Skeletal muscle tissue (tissue), 4 donors: Measurements from ENCODE around the gene EXOC3L2. TPM values are rescaled to one million over a fixed set of nuclear protein-coding genes. Genes with fewer than 3 reads are reported as not detected.
"Not testable (repeated sequence)": the region's sequence is repeated elsewhere in the genome, so short reads cannot be mapped to it uniquely, and the experiment has no call there.

Source experiments
- H3K27ac ChIP-seq: one replicate; pipeline ENCODE4 v1.7.0; 2013; ENCODE audit warnings: mild to moderate bottlenecking, low read depth, low read length, inconsistent platforms
- H3K27me3 ChIP-seq, 3 donors: one replicate each; pipeline ENCODE4 v1.7.0; 2013; ENCODE audit warnings: low read length in 3 of 3; ENCODE audit not compliant: control insufficient read depth in 3 of 3, insufficient read depth in 3 of 3
- H3K36me3 ChIP-seq, 3 donors: one replicate each; pipeline ENCODE4 v1.7.0; 2013; ENCODE audit warnings: low read length in 3 of 3; ENCODE audit not compliant: control insufficient read depth in 3 of 3, insufficient read depth in 3 of 3
- H3K4me1 ChIP-seq, 3 donors: one replicate each; pipeline ENCODE4 v1.7.0; 2013; ENCODE audit warnings: low read length in 3 of 3, mild to moderate bottlenecking in 3 of 3; ENCODE audit not compliant: control insufficient read depth in 3 of 3, insufficient read depth in 3 of 3
- H3K4me3 ChIP-seq, 3 donors: one replicate each; pipeline ENCODE4 v1.7.0; 2013; ENCODE audit warnings: low read length in 3 of 3
- H3K9ac ChIP-seq, 3 donors: one replicate each; pipeline ENCODE4 v1.7.0; 2013; ENCODE audit warnings: low read length in 3 of 3, mild to moderate bottlenecking in 3 of 3, moderate library complexity in 2 of 3, low read depth in 1 of 3
- H3K9me3 ChIP-seq, 3 donors: one replicate each; pipeline ENCODE4 v1.7.0; 2013; ENCODE audit warnings: low read length in 3 of 3; ENCODE audit not compliant: control insufficient read depth in 3 of 3
- total RNA-seq: library from RNA; depleted of rRNA; stranded (reverse); fragments of >200 nt; gene quantifications from one replicate; pipeline ENCODE4 v1.2.3, GENCODE V29; 2014
- donor health status: Osteomylitis.

The EXOC3L2 gene
- total RNA-seq, 1 donor from 2014 or later, result 2.1 TPM

DNA sequence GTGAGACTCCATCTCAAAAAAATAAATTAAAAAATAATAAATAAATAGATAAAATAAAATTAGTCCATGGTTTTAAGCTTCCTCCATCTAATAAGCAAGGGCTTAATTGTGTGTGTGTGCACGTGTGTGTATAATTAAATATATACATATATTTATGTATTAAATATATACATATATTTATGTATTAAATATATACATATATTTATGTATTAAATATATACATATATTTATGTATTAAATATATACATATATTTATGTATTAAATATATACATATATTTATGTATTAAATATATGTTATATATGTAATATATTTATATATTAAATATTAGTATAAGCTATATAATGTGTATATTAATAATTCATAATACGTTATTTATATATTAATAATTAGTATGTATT, 16.2 kb downstream of the EXOC3L2 start:
- not testable (repeated sequence) for H3K9me3 ChIP-seq, H3K9ac ChIP-seq, H3K4me1 ChIP-seq, H3K36me3 ChIP-seq, H3K27ac ChIP-seq, H3K4me3 ChIP-seq
- H3K27me3 ChIP-seq, result peaks cover 9 to 23% (median 15%) of the 10 kb centered on the region in 3 donors

DNA sequence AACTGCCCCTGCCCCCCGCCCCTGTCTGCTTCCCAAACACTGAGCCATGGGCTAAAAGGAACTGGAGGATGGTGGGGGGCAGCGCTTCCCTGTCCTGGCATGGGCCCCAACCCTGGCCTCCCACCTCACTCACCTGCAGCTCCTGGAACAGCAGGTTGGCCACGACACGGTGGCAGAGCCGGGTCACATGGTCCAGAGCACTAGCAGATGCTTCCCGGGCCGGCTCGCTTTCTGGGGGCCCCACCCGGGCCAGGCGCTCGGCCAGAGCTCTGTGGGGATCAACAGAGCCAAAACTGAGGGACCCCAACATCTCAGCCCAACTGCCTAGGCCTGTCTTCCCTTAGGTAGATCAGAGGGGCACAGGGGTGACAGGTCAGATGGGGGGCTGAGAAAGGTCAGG, 20.6 kb downstream of the EXOC3L2 start:
- no peak overlapping the region for H3K27ac ChIP-seq
- no peak overlapping the region for H3K9ac ChIP-seq
- H3K27me3 ChIP-seq, result peaks cover under 1 to 22% (median 7%) of the 10 kb centered on the region in 3 donors
- no peaks in the 10 kb centered on the region for H3K9me3 ChIP-seq
- no peak overlapping the region for H3K4me3 ChIP-seq
- H3K4me1 ChIP-seq, result no peaks in the 10 kb centered on the region
- H3K36me3 ChIP-seq, result no peaks in the 10 kb centered on the region

DNA sequence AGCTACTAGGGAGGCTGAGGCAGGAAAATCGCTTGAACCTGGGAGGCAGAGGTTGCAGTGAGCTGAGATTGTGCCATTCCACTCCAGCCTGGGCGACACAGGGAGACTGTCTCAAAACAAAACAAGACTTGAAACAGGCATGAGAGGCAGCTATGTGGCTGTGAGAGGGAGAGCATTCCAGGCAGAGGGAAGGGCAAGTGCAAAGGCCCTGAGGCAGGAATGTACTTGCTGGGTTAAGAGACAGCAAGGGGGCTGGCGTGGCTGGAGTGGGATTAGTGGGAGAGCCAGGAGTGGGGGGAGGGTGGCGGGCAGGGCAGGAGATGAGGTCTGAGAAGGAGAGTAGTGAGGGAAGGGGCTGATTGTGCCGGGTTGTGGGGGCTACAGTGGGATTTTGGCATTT, 21.3 kb downstream of the EXOC3L2 start:
- H3K27me3 ChIP-seq, result peaks cover 5 to 22% (median 8%) of the 10 kb centered on the region in 3 donors
- no peak overlapping the region for H3K4me3 ChIP-seq
- H3K4me1 ChIP-seq, result no peaks in the 10 kb centered on the region
- no peak overlapping the region for H3K9ac ChIP-seq
- H3K36me3 ChIP-seq, result no peaks in the 10 kb centered on the region
- no peak overlapping the region for H3K27ac ChIP-seq
- H3K9me3 ChIP-seq, result no peaks in the 10 kb centered on the region

DNA sequence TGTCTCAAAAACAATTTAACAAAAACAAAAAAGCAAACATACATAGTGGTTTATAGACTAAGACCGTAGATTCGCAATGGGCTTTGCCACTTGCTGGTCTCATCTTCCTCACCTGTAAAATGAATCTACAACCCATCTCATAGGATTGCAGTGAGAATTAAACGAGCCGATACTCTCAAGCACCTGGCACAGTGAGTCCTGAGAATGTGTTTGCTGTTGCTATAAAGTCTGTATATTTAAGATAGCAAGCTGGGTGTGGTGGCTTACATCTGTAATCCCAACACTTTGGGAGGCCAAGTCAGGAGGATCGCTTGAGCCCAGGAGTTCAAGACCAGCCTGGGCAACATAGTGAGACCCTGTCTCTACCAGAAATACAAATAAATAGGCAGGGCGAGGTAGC, 22.5 kb downstream of the EXOC3L2 start:
- H3K27ac ChIP-seq, result no peak overlapping the region
- no peaks in the 10 kb centered on the region for H3K36me3 ChIP-seq
- peaks cover 0 to under 1% (median 0%) of the 10 kb centered on the region in 3 donors for H3K4me1 ChIP-seq
- H3K9ac ChIP-seq, result no peak overlapping the region
- no peak overlapping the region for H3K4me3 ChIP-seq
- H3K9me3 ChIP-seq, result no peaks in the 10 kb centered on the region
- H3K27me3 ChIP-seq, result peaks cover 13 to 27% (median 17%) of the 10 kb centered on the region in 3 donors

DNA sequence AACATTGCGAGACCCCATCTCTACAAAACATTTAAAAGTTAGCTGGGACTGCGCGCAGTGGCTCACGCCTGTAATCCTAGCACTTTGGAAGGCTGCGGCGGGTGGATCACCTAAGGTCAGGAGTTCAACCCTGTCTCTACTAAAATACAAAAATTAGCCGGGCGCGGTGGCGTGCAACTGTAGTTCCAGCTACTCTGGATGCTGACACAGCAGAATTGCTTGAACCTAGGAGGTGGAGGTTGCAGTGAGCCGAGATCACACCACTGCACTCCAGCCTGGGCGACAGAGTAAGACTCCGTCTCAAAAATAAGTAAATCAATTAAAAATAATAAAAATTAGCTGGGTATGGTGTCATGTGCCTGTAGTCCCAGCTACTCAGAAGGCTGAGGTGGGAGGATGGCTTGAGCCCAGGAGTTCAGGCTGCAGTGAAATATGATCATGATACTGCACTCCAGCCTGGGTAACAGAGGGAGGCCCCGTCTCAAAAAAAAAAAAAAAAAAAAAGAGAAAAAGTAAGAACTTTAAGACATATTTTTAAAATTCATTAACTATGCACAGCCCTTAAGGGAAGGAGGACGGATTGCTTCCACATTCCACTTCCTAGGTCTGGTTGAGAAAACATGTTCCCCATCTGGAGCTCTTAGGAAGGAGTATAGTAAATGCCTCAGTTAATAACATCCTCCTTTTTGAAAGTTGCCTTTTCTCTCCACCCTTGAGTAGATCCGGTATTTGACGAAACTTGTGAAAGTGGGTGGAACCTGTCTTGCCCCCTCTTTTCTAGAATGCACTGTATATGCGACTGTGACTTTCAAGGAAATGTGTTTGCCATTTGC, 26.1 kb downstream of the EXOC3L2 start:
- Histone ChIP-seq H3K4me3 (no peak overlapping the region), H3K9ac (no peak overlapping the region), H3K9me3 (no peaks in the 10 kb centered on the region), H3K4me1 (peaks cover 4 to 6% (median 6%) of the 10 kb centered on the region in 3 donors), H3K27me3 (peaks cover 34 to 48% (median 37%) of the 10 kb centered on the region in 3 donors), H3K36me3 (no peaks in the 10 kb centered on the region), H3K27ac (no peak overlapping the region)

DNA sequence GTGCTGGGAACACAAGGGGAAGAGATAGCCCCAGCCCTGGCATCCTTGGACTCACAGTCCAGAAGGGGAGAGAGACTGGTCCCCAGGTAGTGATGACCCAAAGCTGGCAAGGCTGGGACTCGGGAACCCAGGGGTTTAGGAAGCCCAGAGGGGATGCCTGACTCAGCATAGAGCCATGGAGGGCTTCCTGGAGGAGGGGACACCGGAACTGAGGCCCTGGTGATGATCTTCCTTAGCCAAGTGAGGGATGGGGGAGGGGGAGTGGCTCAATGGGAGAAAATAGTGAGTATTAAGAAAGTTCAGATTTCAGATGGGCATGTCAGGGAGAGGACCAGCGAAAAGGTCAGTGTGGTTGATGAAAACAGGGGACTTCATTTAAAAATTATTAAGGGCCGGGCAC, 26.8 kb downstream of the EXOC3L2 start:
- peaks cover 34 to 47% (median 37%) of the 10 kb centered on the region in 3 donors for H3K27me3 ChIP-seq
- no peak overlapping the region for H3K9ac ChIP-seq
- H3K36me3 ChIP-seq, result no peaks in the 10 kb centered on the region
- H3K27ac ChIP-seq, result no peak overlapping the region
- no peaks in the 10 kb centered on the region for H3K9me3 ChIP-seq
- no peak overlapping the region for H3K4me3 ChIP-seq
- H3K4me1 ChIP-seq, result peaks cover 4 to 6% (median 6%) of the 10 kb centered on the region in 3 donors

DNA sequence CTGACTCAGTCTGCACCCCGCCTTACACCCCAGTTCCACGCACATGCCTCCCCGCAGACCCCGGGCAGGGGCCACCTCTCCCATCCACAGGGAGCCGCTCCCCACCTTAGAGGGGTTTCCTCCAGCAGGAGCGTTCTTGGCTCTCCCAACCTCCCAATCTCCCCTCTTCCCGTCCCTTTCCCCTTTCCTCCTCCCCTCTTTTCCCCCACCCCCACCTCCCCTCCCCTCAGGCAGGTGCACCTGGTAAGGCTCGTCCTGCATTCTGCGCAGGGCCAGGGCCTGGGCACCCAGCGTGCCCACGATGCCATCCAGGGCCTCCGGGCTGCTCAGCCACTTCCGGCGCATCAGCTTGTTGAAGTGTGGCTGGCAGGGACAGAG, 27.3 kb downstream of the EXOC3L2 start:
- no peak overlapping the region for H3K9ac ChIP-seq
- H3K9me3 ChIP-seq, result no peaks in the 10 kb centered on the region
- H3K27ac ChIP-seq, result no peak overlapping the region
- no peak overlapping the region for H3K4me3 ChIP-seq
- H3K27me3 ChIP-seq, result peaks cover 34 to 47% (median 37%) of the 10 kb centered on the region in 3 donors
- no peaks in the 10 kb centered on the region for H3K36me3 ChIP-seq
- peaks cover 4 to 6% (median 6%) of the 10 kb centered on the region in 3 donors for H3K4me1 ChIP-seq

DNA sequence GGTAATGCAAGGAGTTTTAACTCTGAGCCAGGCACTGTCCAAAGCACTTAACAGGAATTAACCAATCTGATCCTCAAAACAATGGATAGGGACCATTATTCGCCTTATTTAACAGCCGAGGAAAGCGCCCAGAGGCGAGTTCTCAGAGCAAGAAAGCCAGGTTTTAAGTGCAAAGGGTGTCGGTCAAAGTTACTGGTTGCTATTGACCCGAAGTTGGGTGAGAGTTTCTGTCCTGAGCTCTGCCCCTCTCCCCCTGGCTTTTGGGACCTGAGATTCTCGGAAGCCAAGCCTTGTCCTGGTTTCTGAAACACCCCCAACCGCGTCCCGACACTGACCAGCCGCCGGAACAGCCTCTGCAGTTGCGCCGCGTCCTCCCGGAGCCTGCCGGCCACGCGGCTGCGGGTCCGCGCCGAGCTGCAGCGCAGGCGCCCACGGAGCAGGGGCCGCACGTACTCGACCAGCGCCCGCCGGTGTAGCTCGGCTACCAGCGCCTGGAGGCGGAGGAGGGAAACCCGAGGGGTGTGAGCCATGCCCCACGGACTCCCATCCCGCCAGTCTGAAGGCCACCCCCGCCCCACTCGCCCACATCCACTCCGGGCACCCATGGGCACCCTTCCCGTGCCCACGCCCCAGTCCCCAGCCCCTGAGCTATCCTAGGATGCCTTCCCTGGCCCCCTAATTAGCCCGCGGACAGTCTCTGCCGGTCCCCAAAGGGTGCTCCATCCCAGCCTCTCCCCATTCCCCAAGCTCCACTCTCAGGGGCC, 27.8 kb downstream of the EXOC3L2 start:
- Histone ChIP-seq H3K9me3 (no peaks in the 10 kb centered on the region), H3K27ac (no peak overlapping the region), H3K9ac (no peak overlapping the region), H3K36me3 (no peaks in the 10 kb centered on the region), H3K27me3 (peaks cover 34 to 42% (median 36%) of the 10 kb centered on the region in 3 donors), H3K4me3 (no peak overlapping the region), H3K4me1 (peaks cover 4 to 6% (median 6%) of the 10 kb centered on the region in 3 donors)

DNA sequence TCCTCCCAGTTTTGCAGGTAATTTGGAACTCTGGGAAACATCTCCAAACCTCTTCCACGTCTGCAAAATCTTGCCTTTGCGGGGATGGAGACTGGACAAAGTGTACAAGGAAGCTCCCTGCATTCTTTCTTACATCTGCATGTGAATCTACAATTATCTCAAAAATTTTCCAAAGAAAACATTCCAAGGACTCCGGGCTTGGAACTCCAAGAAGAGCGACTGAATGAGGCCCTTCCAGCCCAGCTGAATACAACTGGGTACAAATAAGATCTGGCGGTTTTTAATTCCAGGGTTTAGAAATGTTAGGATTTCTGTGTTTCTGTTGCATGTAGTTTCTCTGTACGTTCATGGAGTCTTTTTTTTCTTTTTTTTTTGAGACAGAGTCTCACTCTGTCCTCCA, 28.5 kb downstream of the EXOC3L2 start:
- Histone ChIP-seq H3K9ac (no peak overlapping the region), H3K27ac (no peak overlapping the region), H3K4me1 (peaks cover 4 to 9% (median 6%) of the 10 kb centered on the region in 3 donors), H3K36me3 (no peaks in the 10 kb centered on the region), H3K27me3 (peaks cover 34 to 48% (median 38%) of the 10 kb centered on the region in 3 donors), H3K4me3 (no peak overlapping the region), H3K9me3 (no peaks in the 10 kb centered on the region)
